SK-N-SH treated with all-trans-retinoic acid at 6 μM for 48 hours (cell line): ENCODE data around the gene KIFBP.

Source experiments
- ATAC-seq: fragments of 200-7000 bp; cut with Tn5 transposase; 3 replicates; pipeline ENCODE4 v1.9.1; 2020; ENCODE audit warnings: mild to moderate bottlenecking, moderate library complexity
- ARNTL ChIP-seq: fragments of 450-650 bp; formaldehyde crosslinking; IDR thresholded peaks from 2 replicates; pipeline ENCODE4 v1.5.0; 2020; ENCODE audit warnings: low read depth, mild to moderate bottlenecking, moderate library complexity, borderline replicate concordance
- BACH2 ChIP-seq: fragments of 250-450 bp; sonication (Bioruptor Pico); IDR thresholded peaks from 2 replicates; pipeline ENCODE4 v1.9.0; 2021; ENCODE audit warnings: mild to moderate bottlenecking, borderline replicate concordance
- CSDC2 ChIP-seq: fragments of 250-450 bp; sonication (Bioruptor Pico); IDR thresholded peaks from 2 replicates; pipeline ENCODE4 v1.5.0; 2020; ENCODE audit warnings: mild to moderate bottlenecking, moderate library complexity
- CSRNP3 ChIP-seq: fragments of 250-450 bp; sonication (Bioruptor Pico); IDR thresholded peaks from 2 replicates; pipeline ENCODE4 v1.5.1; 2021; ENCODE audit warnings: mild to moderate bottlenecking, moderate library complexity
- ESRRG ChIP-seq: fragments of 250-450 bp; sonication (Bioruptor Pico); IDR thresholded peaks from 2 replicates; pipeline ENCODE4 v1.6.1; 2021; ENCODE audit warnings: mild to moderate bottlenecking
- GLIS3 ChIP-seq: fragments of 250-450 bp; sonication (Bioruptor Pico); IDR thresholded peaks from 2 replicates; pipeline ENCODE4 v1.5.0; 2020; ENCODE audit warnings: mild to moderate bottlenecking, moderate library complexity
- ISL1 ChIP-seq: fragments of 250-450 bp; sonication (Bioruptor Pico); IDR thresholded peaks from 2 replicates; pipeline ENCODE4 v2.1.2; 2022; ENCODE audit warnings: mild to moderate bottlenecking, moderate library complexity
- OSR1 ChIP-seq: fragments of 250-450 bp; sonication (Bioruptor Pico); IDR thresholded peaks from 2 replicates; pipeline ENCODE4 v1.8.0; 2022; ENCODE audit warnings: moderate library complexity, mild to moderate bottlenecking, inconsistent platforms
- PATZ1 ChIP-seq: fragments of 250-450 bp; sonication (Bioruptor Pico); IDR thresholded peaks from 2 replicates; pipeline ENCODE4 v1.8.0; 2020; ENCODE audit warnings: mild to moderate bottlenecking, moderate library complexity, borderline replicate concordance
- POU6F1 ChIP-seq: fragments of 250-450 bp; sonication (Bioruptor Pico); IDR thresholded peaks from 2 replicates; pipeline ENCODE4 v1.8.0; 2021; ENCODE audit warnings: low read depth, mild to moderate bottlenecking, moderate library complexity, borderline replicate concordance
- PPARA ChIP-seq: fragments of 250-450 bp; sonication (Bioruptor Pico); IDR thresholded peaks from 2 replicates; pipeline ENCODE4 v1.5.0; 2020; ENCODE audit warnings: mild to moderate bottlenecking, borderline replicate concordance
- RARB ChIP-seq: fragments of 250-450 bp; sonication (Bioruptor Pico); IDR thresholded peaks from 2 replicates; pipeline ENCODE4 v1.8.0; 2021; ENCODE audit warnings: mild to moderate bottlenecking, moderate library complexity
- SNAI2 ChIP-seq: fragments of 250-450 bp; sonication (Bioruptor Pico); IDR thresholded peaks from 2 replicates; pipeline ENCODE4 v1.5.0; 2020; ENCODE audit warnings: mild to moderate bottlenecking, moderate library complexity
- TCF4 ChIP-seq: fragments of 250-450 bp; sonication (Bioruptor Pico); IDR thresholded peaks from 2 replicates; pipeline ENCODE4 v1.8.0; 2021; ENCODE audit warnings: mild to moderate bottlenecking, moderate library complexity, borderline replicate concordance
- TOX ChIP-seq: fragments of 250-450 bp; sonication (Bioruptor Pico); IDR thresholded peaks from 2 replicates; pipeline ENCODE4 v1.8.0; 2021; ENCODE audit warnings: mild to moderate bottlenecking, moderate library complexity, borderline replicate concordance
- ZC3H10 ChIP-seq: fragments of 250-450 bp; sonication (Bioruptor Pico); IDR thresholded peaks from 2 replicates; pipeline ENCODE4 v1.5.1; 2021; ENCODE audit warnings: mild to moderate bottlenecking, moderate library complexity
- ZFP3 ChIP-seq: fragments of 250-450 bp; sonication (Bioruptor Pico); IDR thresholded peaks from 2 replicates; pipeline ENCODE4 v1.5.0; 2020; ENCODE audit warnings: mild to moderate bottlenecking, moderate library complexity
- ZFP30 ChIP-seq: fragments of 450-650 bp; formaldehyde crosslinking; IDR thresholded peaks from 2 replicates; pipeline ENCODE4 v1.5.0; 2022; ENCODE audit warnings: mild to moderate bottlenecking, moderate library complexity
- ZNF565 ChIP-seq: fragments of 450-650 bp; formaldehyde crosslinking; conservative IDR thresholded peaks from 2 replicates; pipeline ENCODE4 v1.5.0; 2020; ENCODE audit warnings: low read depth, mild to moderate bottlenecking, moderate library complexity
- ZNF70 ChIP-seq: fragments of 450-650 bp; formaldehyde crosslinking; IDR thresholded peaks from 2 replicates; pipeline ENCODE4 v1.5.0; 2020; ENCODE audit warnings: mild to moderate bottlenecking, moderate library complexity
- ZNF8 ChIP-seq: fragments of 450-650 bp; formaldehyde crosslinking; IDR thresholded peaks from 2 replicates; pipeline ENCODE4 v1.5.0; 2020; ENCODE audit warnings: mild to moderate bottlenecking, moderate library complexity
- TF ChIP-seq, protein P1 (sequence below): fragments of 250-450 bp; sonication (Bioruptor Pico); IDR thresholded peaks from 2 replicates; pipeline ENCODE4 v1.5.1; 2020; ENCODE audit warnings: low read depth, mild to moderate bottlenecking, moderate library complexity
- TF ChIP-seq, protein P2 (sequence below): fragments of 250-450 bp; sonication (Bioruptor Pico); IDR thresholded peaks from 2 replicates; pipeline ENCODE4 v1.5.0; 2020; ENCODE audit warnings: mild to moderate bottlenecking, moderate library complexity

The KIFBP gene

DNA sequence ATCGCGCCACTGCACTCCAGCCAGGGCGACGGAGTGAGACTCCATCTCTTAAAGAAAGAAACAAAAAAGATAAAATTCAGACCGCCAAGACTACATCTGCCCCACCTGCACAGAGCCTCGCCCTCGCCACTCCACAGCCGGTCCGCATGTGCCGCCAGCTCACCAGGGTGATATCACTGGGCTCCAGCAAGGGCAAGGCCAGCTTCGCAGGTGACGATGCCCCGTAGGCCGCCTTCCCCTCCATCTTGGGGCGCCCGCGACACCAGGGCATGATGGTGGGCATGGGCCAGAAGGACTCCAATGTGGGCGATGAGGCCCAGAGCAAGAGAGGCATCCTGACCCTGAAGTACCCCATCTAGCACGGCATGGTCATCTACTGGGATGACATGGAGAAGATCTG is 34.0 kb downstream of the KIFBP start:
- TF ChIP-seq ZNF8, result no peak
- TF ChIP-seq OSR1 (CRISPR knock-in tag), result no peak
- TF ChIP-seq ZNF565 (CRISPR knock-in tag), result no peak
- no peak for TF ChIP-seq ZFP30
- TF ChIP-seq ZC3H10, result no peak
- no peak for TF ChIP-seq ISL1 (CRISPR knock-in tag)
- no peak for TF ChIP-seq ZFP3 (CRISPR knock-in tag)
- TF ChIP-seq, protein P1, sequence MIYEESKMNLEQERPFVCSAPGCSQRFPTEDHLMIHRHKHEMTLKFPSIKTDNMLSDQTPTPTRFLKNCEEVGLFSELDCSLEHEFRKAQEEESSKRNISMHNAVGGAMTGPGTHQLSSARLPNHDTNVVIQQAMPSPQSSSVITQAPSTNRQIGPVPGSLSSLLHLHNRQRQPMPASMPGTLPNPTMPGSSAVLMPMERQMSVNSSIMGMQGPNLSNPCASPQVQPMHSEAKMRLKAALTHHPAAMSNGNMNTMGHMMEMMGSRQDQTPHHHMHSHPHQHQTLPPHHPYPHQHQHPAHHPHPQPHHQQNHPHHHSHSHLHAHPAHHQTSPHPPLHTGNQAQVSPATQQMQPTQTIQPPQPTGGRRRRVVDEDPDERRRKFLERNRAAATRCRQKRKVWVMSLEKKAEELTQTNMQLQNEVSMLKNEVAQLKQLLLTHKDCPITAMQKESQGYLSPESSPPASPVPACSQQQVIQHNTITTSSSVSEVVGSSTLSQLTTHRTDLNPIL (CRISPR knock-in tag), result no peak
- no peak for TF ChIP-seq PPARA (CRISPR knock-in tag)
- TF ChIP-seq ZNF70 (CRISPR knock-in tag), result no peak
- TF ChIP-seq TCF4 (CRISPR knock-in tag), result no peak
- TF ChIP-seq PATZ1 (CRISPR knock-in tag), result no peak
- ATAC-seq, result no peak

DNA sequence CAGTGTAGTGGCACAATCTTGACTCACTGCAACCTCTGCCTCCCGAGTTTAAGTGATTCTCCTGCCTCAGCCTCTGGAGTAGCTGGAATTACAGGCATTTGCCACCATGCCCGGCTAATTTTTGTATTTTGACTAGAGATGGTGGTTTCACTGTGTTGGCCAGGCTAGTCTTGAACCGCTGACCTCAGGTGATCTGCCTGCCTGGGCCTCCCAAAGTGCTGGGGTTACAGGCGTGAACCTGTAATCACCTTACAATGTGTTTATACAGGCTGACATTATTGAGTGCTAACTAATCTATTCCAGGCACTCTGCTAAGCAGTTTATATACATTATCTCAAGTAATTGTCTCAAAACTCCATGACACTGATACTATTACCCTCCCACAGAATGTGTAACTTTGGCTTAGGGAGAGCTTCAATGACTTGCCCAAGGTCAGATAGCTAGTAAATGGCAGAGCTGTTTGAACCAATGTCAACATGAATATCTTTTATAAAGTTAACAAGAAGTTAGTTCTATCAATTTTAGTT is 36.8 kb downstream of the KIFBP start:
- TF ChIP-seq POU6F1 (CRISPR knock-in tag) (no peak), ESRRG (CRISPR knock-in tag) (no peak), TOX (CRISPR knock-in tag) (no peak), ISL1 (CRISPR knock-in tag) (no peak), RARB (CRISPR knock-in tag) (no peak), TCF4 (CRISPR knock-in tag) (no peak), ARNTL (CRISPR knock-in tag) (no peak)

GRCh38 chr10:69033256-69033655 is 44.7 kb downstream of the KIFBP start:
- TF ChIP-seq POU6F1 (CRISPR knock-in tag) (no peak), TCF4 (CRISPR knock-in tag) (no peak), ISL1 (CRISPR knock-in tag) (no peak), SNAI2 (no peak), BACH2 (no peak), ZC3H10 (no peak), RARB (CRISPR knock-in tag) (no peak), ARNTL (CRISPR knock-in tag) (no peak), ZFP30 (no peak), ESRRG (CRISPR knock-in tag) (no peak), CSRNP3 (no peak), OSR1 (CRISPR knock-in tag) (no peak), CSDC2 (CRISPR knock-in tag) (no peak), GLIS3 (CRISPR knock-in tag) (no peak), ZNF70 (CRISPR knock-in tag) (no peak), ZFP3 (CRISPR knock-in tag) (no peak)
- TF ChIP-seq, protein P1 (CRISPR knock-in tag), result no peak
- TF ChIP-seq, protein P2, sequence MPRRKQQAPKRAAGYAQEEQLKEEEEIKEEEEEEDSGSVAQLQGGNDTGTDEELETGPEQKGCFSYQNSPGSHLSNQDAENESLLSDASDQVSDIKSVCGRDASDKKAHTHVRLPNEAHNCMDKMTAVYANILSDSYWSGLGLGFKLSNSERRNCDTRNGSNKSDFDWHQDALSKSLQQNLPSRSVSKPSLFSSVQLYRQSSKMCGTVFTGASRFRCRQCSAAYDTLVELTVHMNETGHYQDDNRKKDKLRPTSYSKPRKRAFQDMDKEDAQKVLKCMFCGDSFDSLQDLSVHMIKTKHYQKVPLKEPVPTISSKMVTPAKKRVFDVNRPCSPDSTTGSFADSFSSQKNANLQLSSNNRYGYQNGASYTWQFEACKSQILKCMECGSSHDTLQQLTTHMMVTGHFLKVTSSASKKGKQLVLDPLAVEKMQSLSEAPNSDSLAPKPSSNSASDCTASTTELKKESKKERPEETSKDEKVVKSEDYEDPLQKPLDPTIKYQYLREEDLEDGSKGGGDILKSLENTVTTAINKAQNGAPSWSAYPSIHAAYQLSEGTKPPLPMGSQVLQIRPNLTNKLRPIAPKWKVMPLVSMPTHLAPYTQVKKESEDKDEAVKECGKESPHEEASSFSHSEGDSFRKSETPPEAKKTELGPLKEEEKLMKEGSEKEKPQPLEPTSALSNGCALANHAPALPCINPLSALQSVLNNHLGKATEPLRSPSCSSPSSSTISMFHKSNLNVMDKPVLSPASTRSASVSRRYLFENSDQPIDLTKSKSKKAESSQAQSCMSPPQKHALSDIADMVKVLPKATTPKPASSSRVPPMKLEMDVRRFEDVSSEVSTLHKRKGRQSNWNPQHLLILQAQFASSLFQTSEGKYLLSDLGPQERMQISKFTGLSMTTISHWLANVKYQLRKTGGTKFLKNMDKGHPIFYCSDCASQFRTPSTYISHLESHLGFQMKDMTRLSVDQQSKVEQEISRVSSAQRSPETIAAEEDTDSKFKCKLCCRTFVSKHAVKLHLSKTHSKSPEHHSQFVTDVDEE (CRISPR knock-in tag), result no peak
- TF ChIP-seq, all 23 proteins: peak for 0
- ATAC-seq, result no peak

More for the DNA sequence above, 36.8 kb downstream of the KIFBP start:
- ATAC-seq, result no peak
